Measurements from ENCODE around the gene CTCFL. TPM values are rescaled to one million over a fixed set of nuclear protein-coding genes. Genes with fewer than 3 reads are reported as not detected.

The CTCFL gene
- total and polyA plus RNA-seq, 2 of the 13 experiments (the other 11 are each of a cell fraction or from before 2014, with no cell fraction given) = 0.04 TPM; not detected in 1

DNA sequence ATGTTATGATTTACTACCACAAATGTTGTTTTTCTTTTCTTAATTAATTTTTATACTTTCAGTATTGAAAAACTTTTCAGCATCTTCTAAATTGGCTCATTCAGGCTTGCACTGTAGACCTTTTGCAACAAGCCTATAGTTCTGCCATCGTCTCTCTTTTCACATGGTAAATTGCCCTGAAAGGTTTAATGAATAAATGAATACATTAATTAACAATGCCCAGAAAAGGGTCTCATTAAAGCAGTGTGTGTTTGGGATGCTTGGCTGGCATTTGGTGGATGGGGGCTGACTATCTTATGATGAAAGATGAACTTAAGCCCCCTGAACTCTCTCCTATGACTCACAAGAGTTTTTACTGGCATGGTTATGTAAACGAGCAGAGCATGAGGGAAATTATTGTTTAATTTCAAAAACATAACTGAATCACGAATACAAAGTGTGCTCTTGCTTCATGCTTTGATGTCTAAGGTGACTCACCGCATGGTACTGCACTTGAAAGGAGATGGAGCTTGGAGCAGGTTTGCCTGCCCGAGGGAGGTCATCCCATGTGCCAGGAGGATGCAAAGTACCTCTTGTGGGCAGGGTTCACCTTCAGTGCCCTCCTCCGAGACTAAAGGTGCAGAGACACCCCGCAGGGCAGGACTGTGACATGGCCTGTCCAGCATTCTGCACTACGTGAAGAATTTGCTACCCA is 22.2 kb upstream of the CTCFL start (continued):
- TF ChIP-seq, protein P1, sequence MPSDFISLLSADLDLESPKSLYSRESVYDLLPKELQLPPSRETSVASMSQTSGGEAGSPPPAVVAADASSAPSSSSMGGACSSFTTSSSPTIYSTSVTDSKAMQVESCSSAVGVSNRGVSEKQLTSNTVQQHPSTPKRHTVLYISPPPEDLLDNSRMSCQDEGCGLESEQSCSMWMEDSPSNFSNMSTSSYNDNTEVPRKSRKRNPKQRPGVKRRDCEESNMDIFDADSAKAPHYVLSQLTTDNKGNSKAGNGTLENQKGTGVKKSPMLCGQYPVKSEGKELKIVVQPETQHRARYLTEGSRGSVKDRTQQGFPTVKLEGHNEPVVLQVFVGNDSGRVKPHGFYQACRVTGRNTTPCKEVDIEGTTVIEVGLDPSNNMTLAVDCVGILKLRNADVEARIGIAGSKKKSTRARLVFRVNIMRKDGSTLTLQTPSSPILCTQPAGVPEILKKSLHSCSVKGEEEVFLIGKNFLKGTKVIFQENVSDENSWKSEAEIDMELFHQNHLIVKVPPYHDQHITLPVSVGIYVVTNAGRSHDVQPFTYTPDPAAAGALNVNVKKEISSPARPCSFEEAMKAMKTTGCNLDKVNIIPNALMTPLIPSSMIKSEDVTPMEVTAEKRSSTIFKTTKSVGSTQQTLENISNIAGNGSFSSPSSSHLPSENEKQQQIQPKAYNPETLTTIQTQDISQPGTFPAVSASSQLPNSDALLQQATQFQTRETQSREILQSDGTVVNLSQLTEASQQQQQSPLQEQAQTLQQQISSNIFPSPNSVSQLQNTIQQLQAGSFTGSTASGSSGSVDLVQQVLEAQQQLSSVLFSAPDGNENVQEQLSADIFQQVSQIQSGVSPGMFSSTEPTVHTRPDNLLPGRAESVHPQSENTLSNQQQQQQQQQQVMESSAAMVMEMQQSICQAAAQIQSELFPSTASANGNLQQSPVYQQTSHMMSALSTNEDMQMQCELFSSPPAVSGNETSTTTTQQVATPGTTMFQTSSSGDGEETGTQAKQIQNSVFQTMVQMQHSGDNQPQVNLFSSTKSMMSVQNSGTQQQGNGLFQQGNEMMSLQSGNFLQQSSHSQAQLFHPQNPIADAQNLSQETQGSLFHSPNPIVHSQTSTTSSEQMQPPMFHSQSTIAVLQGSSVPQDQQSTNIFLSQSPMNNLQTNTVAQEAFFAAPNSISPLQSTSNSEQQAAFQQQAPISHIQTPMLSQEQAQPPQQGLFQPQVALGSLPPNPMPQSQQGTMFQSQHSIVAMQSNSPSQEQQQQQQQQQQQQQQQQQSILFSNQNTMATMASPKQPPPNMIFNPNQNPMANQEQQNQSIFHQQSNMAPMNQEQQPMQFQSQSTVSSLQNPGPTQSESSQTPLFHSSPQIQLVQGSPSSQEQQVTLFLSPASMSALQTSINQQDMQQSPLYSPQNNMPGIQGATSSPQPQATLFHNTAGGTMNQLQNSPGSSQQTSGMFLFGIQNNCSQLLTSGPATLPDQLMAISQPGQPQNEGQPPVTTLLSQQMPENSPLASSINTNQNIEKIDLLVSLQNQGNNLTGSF (CRISPR knock-in tag; IDR thresholded peaks at IDR 0.05) = no peak
- TF ChIP-seq ZNF878 (CRISPR knock-in tag; IDR thresholded peaks at IDR 0.05) = no peak; the same call in 1 of the 2 replicates
- TF ChIP-seq EEA1 (CRISPR knock-in tag; IDR thresholded peaks at IDR 0.05; ENCODE audit: borderline replicate concordance) = no peak
- TF ChIP-seq RFXANK (CRISPR knock-in tag; IDR thresholded peaks at IDR 0.05) = no peak
- TF ChIP-seq ZNF768 (CRISPR knock-in tag; IDR thresholded peaks at IDR 0.05) = no peak
- TF ChIP-seq HNRNPL (IDR thresholded peaks at IDR 0.05; ENCODE audit: low read depth, low read length) = 0 out of 2 replicates have a peak, but pooled peaks have one; percentile 65
- TF ChIP-seq HDAC2 (CRISPR knock-in tag; IDR thresholded peaks at IDR 0.05) = no peak
- no peak for TF ChIP-seq RFXAP (CRISPR knock-in tag; IDR thresholded peaks at IDR 0.05; ENCODE audit: borderline replicate concordance)
- peak; percentile 49 for TF ChIP-seq GABPB1 (CRISPR knock-in tag; IDR thresholded peaks at IDR 0.05)
- no peak for TF ChIP-seq TGIF2 (CRISPR knock-in tag; IDR thresholded peaks at IDR 0.05)
- TF ChIP-seq SAP130 (CRISPR knock-in tag; IDR thresholded peaks at IDR 0.05; ENCODE audit: low read depth) = peak; percentile 66; the same call in 1 of the 2 replicates
- no peak for TF ChIP-seq HOXD1 (CRISPR knock-in tag; IDR thresholded peaks at IDR 0.05)
- peak; percentile 79 for TF ChIP-seq TEAD3 (CRISPR knock-in tag; optimal IDR thresholded peaks at IDR 0.05; ENCODE audit: borderline replicate concordance)
- no peak for TF ChIP-seq GFI1 (CRISPR knock-in tag; IDR thresholded peaks at IDR 0.05; ENCODE audit: borderline replicate concordance)
- TF ChIP-seq, protein P2, sequence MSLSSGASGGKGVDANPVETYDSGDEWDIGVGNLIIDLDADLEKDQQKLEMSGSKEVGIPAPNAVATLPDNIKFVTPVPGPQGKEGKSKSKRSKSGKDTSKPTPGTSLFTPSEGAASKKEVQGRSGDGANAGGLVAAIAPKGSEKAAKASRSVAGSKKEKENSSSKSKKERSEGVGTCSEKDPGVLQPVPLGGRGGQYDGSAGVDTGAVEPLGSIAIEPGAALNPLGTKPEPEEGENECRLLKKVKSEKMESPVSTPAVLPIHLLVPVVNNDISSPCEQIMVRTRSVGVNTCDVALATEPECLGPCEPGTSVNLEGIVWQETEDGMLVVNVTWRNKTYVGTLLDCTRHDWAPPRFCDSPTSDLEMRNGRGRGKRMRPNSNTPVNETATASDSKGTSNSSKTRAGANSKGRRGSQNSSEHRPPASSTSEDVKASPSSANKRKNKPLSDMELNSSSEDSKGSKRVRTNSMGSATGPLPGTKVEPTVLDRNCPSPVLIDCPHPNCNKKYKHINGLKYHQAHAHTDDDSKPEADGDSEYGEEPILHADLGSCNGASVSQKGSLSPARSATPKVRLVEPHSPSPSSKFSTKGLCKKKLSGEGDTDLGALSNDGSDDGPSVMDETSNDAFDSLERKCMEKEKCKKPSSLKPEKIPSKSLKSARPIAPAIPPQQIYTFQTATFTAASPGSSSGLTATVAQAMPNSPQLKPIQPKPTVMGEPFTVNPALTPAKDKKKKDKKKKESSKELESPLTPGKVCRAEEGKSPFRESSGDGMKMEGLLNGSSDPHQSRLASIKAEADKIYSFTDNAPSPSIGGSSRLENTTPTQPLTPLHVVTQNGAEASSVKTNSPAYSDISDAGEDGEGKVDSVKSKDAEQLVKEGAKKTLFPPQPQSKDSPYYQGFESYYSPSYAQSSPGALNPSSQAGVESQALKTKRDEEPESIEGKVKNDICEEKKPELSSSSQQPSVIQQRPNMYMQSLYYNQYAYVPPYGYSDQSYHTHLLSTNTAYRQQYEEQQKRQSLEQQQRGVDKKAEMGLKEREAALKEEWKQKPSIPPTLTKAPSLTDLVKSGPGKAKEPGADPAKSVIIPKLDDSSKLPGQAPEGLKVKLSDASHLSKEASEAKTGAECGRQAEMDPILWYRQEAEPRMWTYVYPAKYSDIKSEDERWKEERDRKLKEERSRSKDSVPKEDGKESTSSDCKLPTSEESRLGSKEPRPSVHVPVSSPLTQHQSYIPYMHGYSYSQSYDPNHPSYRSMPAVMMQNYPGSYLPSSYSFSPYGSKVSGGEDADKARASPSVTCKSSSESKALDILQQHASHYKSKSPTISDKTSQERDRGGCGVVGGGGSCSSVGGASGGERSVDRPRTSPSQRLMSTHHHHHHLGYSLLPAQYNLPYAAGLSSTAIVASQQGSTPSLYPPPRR (CRISPR knock-in tag; IDR thresholded peaks at IDR 0.05; ENCODE audit: borderline replicate concordance) = 0 out of 2 replicates have a peak, but pooled peaks have one; percentile 35
- TF ChIP-seq RAD21 (CRISPR knock-in tag; IDR thresholded peaks at IDR 0.05) = no peak
- TF ChIP-seq, protein P3, sequence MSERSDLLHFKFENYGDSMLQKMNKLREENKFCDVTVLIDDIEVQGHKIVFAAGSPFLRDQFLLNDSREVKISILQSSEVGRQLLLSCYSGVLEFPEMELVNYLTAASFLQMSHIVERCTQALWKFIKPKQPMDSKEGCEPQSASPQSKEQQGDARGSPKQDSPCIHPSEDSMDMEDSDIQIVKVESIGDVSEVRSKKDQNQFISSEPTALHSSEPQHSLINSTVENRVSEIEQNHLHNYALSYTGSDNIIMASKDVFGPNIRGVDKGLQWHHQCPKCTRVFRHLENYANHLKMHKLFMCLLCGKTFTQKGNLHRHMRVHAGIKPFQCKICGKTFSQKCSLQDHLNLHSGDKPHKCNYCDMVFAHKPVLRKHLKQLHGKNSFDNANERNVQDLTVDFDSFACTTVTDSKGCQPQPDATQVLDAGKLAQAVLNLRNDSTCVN (CRISPR knock-in tag; IDR thresholded peaks at IDR 0.05; ENCODE audit: borderline replicate concordance) = peak; percentile 35; the same call in 1 of the 2 replicates
- TF ChIP-seq FOSL1 (CRISPR knock-in tag; IDR thresholded peaks at IDR 0.05; ENCODE audit: borderline replicate concordance) = peak; percentile 82
- TF ChIP-seq SMAD1 (CRISPR knock-in tag; IDR thresholded peaks at IDR 0.05; ENCODE audit: borderline replicate concordance, low read depth) = no peak
- no peak for TF ChIP-seq ZSCAN25 (CRISPR knock-in tag; IDR thresholded peaks at IDR 0.05)
